ENCODE data around the gene APOM. TPM values are rescaled to one million over a fixed set of nuclear protein-coding genes. Genes with fewer than 3 reads are reported as not detected.
A peak's percentile ranks its signal among the peaks of the same experiment; 100 is the strongest.

APOM gene
- polyA plus RNA-seq, 10 donors, result 2.6 to 5.7 (median 4.2) TPM

DNA sequence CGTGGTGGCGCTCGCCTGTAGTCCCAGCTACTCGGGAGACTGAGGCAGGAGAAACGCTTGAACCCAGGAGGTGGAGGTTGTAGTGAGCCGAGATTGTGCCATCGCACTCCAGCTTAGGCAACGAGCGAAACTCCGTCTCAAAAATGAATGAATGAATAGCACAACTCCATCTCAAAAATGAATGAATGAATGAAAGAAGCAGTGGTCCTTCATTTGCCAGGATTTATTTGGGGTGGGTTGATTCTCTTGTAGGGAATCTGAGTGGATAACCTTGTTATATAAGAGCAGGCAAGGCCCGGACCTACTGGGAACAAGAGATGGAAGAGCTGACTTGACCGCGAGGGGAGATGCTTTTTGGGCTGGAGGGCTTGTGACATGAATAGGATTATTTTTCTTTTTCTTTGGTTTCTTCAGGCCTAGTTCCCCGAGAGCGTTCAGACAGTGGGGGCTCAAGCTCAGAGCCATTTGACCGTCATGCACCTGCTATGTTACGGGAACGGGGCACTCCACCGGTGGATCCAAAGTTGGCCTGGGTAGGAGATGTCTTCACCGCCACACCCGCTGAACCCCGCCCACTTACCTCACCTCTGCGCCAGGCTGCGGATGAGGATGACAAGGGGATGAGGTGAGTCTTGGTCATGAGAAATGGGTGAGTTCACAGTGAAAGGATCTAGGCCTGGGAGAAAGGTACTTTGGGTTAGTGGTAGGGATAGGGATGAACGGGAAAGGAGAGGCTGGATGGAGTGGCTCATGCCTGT is 25.3 kb upstream of the APOM start:
- DNase-seq, result no peak

DNA sequence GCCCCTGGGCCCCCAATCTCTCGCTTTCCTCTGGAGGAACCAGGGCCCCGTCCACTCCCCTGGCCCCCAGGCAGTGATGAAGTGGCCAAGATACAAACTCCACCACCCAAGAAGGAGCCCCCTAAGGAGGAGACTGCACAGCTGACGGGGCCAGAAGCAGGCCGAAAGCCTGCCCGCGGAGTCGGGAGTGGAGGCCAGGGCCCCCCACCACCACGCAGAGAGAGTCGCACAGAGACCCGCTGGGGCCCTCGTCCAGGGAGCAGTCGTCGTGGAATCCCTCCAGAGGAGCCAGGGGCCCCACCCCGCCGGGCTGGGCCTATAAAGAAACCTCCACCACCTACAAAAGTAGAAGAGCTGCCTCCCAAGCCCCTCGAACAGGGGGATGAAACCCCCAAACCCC is 24.5 kb upstream of the APOM start:
- DNase-seq, result no peak

DNA sequence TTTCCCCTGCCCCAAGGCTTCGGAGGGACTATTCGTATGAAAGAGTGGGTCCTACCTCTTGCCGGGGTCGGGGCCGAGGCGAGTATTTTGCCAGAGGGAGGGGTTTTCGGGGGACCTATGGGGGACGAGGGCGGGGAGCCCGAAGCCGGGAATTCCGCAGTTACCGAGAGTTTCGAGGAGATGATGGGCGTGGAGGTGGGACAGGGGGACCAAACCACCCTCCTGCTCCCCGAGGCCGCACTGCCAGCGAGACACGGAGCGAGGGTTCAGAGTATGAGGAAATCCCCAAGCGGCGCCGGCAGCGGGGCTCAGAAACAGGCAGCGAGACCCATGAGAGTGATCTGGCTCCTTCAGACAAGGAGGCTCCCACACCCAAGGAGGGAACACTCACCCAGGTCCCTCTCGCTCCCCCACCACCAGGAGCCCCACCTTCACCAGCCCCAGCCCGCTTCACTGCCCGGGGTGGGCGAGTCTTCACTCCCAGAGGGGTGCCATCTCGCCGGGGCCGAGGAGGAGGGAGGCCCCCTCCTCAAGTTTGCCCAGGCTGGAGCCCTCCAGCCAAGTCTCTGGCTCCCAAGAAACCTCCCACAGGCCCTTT is 23.9 kb upstream of the APOM start:
- no peak for DNase-seq

DNA sequence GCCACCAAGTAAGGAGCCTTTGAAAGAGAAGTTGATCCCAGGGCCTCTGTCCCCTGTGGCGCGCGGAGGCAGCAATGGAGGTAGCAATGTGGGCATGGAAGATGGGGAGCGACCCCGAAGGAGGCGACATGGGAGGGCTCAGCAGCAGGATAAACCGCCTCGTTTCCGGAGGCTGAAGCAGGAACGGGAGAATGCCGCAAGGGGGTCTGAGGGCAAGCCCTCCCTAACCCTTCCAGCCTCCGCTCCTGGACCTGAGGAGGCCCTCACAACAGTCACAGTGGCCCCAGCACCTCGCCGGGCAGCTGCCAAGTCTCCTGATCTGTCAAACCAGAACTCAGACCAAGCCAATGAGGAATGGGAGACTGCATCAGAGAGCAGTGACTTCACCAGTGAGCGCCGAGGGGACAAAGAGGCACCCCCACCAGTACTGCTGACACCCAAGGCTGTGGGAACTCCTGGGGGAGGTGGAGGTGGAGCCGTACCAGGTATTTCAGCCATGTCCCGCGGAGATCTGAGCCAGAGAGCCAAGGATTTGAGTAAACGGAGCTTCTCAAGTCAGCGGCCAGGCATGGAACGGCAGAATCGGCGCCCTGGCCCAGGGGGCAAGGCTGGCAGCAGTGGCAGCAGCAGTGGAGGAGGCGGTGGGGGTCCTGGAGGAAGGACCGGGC is 23.3 kb upstream of the APOM start:
- DNase-seq, result peak in 1 of 3 donors; percentile 20

DNA sequence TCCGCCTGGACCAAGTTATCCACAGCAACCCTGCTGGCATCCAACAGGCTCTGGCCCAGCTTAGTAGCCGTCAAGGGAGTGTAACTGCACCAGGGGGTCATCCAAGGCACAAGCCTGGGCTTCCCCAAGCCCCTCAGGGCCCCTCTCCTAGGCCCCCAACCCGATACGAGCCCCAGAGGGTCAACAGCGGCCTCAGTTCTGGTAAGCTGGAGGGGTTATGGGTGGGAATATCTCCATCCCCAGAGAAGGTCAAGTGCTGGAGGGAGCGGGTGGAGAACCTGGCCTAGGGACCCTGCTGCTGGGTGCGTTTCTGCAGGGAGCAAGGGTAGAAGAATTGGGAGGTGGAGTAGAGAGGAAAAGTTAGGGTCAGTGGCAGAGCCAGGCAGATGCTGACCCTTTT is 22.2 kb upstream of the APOM start:
- no peak for DNase-seq

DNA sequence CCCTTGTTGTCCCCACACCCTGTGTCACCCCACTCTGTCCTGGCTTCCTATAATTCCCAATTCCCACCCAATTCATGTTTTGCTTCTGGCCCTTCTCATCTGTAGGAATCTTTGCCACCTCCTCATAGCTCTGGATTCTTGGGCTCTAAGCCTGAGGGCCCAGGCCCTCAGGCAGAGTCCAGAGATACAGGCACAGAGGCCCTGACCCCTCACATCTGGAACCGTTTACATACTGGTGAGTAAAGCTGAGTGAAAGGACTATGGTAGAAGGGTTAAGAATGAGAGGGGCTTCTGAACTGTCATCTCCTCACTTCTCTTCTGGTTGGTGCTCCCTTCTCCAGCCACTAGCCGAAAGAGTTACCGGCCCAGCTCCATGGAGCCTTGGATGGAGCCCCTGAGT is 21.6 kb upstream of the APOM start:
- DNase-seq, result no peak

DNA sequence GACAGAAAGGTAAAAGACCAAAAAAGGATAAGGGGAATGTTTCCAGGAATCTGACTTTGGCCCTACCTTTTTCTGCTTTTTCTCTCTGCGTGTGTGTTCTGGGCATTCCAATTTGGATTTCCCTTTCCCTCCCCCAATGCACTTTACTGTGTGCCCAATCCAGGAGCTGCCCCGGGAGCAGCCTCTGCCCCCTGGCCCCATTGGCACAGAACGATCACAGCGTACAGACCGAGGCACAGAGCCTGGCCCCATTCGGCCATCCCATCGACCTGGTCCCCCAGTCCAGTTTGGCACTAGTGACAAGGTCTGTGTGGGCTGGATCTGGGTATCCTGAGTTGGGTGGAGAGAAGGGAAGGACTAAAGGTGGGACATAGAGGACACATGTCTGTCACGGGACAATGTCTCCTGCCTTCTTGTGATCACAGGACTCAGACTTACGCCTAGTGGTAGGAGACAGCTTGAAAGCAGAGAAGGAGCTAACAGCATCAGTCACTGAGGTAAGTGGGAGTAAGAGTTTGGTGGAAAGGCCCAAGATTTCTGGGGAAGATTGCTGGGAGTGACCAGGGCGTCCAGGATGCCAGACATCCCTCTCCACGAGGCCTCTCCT is 20.6 kb upstream of the APOM start:
- DNase-seq, result no peak

DNA sequence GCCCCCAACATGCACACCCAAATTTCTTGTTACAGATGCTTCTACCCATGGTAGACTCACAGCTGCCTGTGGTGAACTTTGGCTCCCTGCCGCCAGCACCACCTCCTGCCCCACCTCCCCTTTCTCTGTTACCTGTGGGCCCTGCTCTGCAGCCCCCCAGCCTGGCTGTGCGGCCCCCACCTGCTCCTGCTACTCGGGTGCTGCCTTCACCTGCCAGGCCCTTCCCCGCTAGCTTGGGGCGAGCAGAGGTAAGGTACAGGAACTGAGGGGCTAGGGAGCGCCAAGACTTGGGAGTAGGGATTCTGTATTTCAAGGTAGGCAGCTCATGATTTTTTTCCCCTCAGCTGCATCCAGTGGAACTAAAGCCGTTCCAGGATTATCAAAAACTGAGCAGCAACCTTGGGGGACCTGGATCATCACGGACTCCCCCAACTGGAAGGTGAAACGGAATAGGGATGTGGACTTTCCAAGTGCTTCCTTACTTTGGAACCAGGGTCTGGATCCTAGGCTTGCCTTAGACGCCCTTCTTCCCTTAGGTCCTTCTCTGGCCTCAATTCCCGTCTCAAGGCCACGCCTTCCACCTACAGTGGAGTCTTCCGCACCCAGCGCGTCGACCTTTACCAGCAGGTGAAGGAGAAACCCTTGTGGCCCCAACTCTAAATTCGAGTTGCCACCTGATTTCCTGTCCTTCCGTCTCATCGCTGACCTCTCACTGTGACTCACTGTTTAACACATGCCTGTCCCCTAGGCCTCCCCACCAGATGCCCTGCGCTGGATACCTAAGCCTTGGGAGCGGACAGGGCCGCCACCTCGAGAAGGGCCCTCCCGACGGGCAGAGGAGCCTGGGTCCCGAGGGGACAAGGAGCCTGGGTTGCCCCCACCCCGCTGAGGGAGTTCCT is 18.7 kb upstream of the APOM start:
- no peak for DNase-seq

DNA sequence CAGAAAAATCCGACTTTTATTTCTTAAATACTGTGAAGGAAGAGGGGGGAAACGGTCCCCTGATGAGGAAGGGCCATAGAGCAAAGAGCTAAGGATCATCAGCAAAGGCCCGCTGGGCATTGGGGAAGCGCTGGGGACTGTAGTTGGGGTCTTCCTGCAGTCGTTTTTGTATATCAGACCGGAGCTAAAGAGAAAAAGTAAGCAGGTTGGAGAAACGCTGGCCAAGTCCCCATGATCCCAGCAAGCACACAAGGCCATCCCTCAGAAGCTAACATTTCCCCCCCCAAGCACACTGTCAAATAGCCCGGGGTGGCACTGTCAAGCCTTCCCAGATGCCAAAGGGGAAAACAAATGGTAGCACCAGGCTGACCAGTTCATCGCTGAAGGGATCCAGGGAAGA is 16.7 kb upstream of the APOM start:
- DNase-seq, result no peak

DNA sequence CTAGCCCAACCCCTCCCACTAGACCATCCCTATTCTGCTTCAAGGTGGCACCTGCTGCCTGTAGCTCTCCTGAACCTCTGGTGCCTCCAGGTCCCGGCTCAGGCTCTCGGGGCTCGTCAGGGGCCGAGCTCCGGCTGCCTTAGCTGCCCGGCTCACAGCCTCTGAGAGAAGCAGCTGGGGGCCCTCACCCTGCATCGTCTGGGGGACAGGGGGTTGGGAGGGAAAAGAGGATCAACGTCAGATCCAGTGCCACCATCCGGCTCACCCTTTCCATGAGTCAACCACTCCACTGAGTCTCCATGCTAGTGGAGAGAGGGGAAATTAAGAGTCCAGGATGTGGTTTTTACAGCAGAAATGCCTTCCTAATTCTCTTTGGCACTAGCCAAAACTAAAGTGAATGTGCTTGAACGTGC is 16.2 kb upstream of the APOM start:
- DNase-seq, result no peak

DNA sequence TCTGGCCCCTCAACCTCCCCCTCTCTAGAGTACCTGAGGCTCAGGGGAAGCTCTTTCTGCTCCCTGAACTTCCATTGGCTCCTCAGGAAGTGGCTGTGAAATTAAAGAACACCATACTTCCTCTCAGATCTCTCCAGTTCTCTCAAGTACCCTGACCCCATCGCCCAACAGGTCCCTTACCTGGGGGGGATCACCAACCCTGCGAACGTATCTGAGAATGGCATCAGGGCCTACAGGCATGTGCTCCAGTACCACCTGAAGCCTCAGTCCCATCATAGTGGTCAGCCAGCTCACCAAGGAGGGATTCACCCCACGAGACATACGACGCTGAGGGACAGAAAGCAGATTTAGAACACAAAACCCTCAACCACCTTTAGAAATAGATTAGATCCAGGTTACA is 15.1 kb upstream of the APOM start:
- DNase-seq, result no peak

DNA sequence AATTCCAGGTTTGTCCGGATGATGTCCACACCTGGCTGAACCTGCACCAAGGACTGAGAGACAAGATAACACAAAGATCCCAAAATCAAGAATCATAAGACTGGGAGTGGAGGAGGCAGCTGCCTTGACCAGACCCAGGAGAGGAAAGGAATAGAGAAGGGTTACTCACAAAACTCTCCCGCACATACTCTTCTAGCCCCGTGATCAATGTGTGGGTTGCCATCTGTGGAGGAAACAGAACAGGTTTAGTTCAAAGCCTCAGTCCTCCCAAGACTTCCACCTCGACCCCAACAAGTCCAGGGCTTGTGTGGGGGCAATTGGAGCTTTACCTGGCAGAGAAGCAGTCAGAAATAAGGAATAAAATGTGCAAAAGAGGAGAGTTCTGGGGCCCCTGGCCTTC is 14.3 kb upstream of the APOM start:
- DNase-seq, result no peak

DNA sequence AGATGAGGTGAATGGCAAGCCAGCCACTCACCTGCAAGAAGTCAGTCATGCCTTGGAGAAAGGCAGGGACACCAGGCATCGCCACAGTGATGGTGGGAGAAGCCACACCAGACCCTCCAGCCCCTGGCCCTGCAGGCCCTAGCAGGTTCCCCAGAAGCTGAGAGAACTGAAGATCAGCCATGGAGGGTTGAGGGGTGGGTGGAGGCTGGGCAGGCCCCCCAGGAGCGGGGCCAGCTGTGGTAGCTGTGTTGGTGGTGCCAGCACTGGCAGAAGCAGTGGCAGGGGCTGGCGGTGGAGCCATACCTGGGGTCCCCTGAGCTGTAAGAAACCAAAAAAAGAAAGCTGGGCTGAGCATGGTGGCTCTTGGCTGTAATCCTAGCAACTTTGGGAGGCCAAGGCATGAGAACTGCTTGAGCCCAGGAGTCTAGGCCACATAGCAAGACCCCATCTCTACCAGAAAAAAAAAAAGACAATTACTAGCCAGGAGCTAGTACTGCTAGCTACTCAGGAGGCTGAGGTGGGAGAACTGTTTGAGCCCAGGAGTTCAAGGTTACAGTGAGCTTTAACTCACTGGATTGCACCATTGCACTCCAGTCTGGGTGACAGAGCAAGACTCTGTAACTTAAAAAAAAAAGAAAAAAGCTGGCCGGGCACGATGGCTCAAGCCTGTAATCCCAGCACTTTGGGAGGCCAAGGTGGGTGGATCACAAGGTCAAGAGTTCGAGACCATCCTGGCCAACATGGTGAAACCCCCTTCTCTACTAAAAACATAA is 12.7 kb upstream of the APOM start:
- DNase-seq, result no peak

DNA sequence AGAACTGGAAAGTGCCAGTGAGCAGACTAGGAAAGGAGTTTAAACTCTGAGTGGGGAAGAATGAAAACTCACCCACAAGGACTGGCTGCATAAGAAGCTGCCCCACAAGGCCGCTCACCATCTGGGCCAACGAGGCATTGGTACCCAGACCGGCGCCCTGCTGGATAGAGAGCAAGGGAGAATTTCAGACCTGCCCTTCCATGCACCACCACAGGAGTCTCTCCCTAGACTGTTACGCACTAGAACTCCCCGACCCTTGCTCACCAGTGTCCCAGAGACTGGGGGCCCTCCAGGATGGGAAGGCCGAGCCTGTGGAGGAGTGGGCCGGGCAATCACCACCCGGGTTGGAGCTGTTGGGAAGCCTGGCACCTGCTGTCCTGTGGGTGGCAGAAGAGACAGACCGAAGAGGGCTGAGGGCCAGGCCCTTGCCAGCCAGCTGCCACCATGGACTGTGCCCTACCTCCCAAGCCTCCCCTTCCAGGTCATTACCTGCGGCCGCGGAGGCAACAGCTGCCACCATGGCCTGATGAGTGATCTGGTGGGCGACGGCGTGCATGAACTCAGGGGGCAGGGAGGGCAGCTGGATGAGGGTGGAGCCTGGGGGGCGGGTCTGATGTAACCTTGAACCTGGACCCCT is 11.8 kb upstream of the APOM start:
- no peak for DNase-seq

DNA sequence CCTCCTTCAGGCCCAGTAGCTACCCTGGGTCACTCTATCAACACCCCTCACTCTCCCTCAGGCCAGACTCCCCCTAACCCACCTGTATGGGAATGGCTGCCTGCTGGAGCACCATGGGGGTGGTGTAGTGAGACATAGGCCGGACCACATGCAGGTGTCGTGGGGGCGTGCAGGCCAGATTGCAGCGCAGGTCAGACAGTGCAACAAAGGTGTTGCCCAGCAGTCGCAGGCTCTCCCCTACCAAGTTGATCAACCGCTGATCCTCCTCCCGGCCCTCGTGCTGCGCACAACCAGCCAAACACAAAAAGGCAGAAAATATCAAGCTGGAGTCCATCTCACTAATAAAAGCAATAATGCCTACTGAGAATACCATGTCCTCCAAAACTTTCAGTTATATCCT is 10.4 kb upstream of the APOM start:
- no peak for DNase-seq

DNA sequence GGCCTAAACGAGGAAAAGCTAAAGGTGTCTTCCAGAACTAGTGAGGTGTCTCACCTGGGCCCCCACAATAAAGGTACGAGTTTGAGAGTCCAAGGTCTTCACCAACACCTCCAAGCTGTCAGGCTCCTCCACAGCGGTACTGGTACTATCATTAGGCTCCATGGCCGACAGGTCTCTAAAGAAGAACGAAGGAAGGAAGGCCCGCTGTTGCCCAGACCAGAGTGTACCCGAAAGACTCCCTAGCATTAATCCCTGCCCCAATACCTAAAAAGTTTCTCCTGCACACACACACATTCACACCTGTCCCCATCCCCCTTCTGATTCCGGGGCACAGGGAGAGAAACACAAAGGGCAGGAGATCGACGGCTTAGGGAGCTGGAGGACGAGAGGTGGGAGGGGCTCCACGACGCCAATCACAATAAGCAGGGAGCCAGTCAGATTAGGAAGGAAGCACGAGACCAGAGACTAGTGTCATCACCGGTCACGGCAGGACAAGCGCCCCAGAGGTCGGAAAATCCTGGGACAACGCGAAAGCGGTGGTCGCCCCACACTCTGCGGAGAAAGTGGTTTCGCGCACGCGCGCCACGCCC is 4.0 kb upstream of the APOM start:
- DNase-seq, result peak in 1 of 3 donors; percentile 62

DNA sequence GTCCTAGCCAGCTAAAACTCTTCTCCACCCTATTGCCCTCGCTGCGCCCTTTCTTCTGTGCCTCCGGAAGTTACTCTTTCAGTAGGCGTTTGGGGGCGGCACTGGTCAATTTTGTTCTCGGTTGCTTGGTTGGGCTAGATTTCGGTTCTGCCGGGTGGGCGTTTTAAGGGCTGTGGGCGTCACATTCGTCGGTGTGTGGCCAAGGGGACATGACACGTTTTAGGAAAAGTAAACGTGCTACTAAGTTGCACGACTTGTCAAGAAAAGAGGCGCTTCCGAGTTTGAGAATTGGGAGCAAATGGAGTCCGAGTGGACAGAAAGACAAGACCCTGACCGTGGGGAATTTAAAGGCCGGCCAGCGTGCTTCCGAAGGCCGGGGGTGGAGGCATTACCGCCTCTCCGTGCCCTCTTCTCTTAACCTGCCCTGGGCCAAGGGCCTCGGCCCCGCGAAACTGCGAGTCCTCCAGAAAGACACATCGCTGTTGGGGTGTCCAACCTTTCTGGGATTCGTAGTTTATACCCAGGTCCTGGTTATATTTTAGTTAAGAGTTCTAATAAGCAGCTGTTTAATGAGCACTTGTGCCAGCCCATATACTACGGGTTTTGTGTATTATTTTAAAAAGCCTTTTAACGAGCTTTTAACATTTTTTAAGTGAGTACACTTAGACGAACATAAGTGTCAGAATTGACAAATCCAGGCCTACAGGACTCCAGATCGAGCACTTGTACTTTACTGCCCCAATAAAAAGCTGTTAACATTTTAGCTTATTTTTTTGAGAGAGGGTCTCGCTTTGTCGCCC is 2.6 kb upstream of the APOM start:
- DNase-seq, result no peak

DNA sequence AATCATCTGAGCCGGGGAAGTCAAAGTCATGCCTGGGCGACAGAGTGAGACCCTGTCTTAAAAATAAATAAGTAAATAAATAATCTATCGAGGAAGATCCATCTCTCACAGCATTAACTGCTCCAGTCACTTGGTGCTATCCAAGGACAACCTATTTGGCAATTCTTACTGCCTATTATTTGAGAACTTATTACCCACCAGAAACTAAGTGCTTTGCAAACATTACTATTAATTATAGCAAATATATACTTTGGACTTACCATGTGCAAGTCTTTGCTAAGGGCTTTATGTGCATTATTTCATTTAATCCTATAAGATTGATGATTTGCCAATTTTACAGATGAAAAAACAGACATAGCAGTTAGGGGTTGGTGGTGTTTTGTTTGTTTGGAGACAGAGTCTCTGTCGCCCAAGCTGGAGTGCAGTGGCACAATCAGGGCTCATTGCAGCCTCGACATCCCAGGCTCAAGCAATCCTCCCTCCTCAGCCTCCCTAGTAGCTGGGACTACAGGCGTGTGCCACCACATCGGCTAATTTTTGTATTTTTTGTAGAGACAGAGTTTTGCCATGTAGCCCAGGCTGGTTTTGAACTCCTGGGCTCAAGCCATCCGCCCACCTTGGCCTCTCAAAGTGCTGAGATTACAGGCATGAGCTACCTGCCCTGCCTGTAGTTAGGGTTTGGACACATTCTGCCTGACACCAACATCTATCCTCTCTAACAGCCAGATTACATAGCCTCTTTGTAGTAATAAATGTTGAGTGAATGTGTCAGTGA is 933 bp upstream of the APOM start:
- DNase-seq, result no peak

All from muscle of back (tissue), 11 donors.